ENCODE data around the gene TPRA1. TPM values are rescaled to one million over a fixed set of nuclear protein-coding genes. Genes with fewer than 3 reads are reported as not detected.

Gene TPRA1
- total RNA-seq, 2 experiments from 2014 or later = 7.5 to 7.8 TPM

DNA sequence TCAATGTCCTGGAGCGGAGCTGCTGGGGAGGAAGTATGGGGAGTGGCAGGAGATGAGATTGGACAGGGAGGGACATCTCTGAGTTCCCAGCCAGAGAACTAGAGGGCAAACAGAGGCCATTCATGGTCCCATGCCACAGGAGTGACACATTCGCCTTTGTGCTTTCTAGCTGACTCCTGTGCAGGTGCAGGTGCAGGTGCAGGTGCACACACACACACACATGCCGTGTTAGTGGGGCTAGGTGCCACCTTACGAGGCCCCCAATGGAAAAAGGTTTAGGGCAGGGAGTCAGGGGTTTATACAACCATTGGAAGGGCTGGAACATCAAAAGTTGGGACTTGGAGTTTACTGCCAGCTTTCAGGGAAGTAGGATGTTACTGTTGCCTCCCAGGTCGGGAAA lies 52.0 kb downstream of the TPRA1 start:
- ChIA-PET CTCF (no interaction called here), POLR2A (no interaction called here)
- ATAC-seq (ENCODE audit: poor library complexity) (no peak), DNase-seq (no peak)
- H3K27ac ChIP-seq (ENCODE audit: low read depth in 1 of 2, low read length in 2 of 2) = no peak overlapping the region
- no peaks in the 10 kb centered on the region for H3K9me3 Mint-ChIP-seq
- no peak overlapping the region for H3K4me3 ChIP-seq (ENCODE audit: low read length)
- no peaks in the 10 kb centered on the region for H3K4me1 ChIP-seq (ENCODE audit: insufficient read depth, low read length)
- no peaks in the 10 kb centered on the region for H3K27me3 Mint-ChIP-seq
- H3K4me3 Mint-ChIP-seq = no peak overlapping the region
- H3K4me1 Mint-ChIP-seq (ENCODE audit: low read depth) = peaks cover 5% of the 10 kb centered on the region
- H3K27me3 ChIP-seq (ENCODE audit: control insufficient read depth in 1 of 2, insufficient read depth in 2 of 2, low read length in 2 of 2) = peaks cover 0 to 3% of the 10 kb centered on the region in 2 experiments
- intact Hi-C loops (cut with DNase I, micrococcal nuclease) = no loop called here
- H3K9me3 ChIP-seq (ENCODE audit: control insufficient read depth in 1 of 2, insufficient read depth in 1 of 2, low read length in 2 of 2) = no peaks in the 10 kb centered on the region
- H3K36me3 ChIP-seq (ENCODE audit: insufficient read depth, low read length) = no peaks in the 10 kb centered on the region
- TF ChIP-seq, protein P1, sequence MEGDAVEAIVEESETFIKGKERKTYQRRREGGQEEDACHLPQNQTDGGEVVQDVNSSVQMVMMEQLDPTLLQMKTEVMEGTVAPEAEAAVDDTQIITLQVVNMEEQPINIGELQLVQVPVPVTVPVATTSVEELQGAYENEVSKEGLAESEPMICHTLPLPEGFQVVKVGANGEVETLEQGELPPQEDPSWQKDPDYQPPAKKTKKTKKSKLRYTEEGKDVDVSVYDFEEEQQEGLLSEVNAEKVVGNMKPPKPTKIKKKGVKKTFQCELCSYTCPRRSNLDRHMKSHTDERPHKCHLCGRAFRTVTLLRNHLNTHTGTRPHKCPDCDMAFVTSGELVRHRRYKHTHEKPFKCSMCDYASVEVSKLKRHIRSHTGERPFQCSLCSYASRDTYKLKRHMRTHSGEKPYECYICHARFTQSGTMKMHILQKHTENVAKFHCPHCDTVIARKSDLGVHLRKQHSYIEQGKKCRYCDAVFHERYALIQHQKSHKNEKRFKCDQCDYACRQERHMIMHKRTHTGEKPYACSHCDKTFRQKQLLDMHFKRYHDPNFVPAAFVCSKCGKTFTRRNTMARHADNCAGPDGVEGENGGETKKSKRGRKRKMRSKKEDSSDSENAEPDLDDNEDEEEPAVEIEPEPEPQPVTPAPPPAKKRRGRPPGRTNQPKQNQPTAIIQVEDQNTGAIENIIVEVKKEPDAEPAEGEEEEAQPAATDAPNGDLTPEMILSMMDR (IDR thresholded peaks at IDR 0.05) = no peak
- no peaks in the 10 kb centered on the region for H3K36me3 Mint-ChIP-seq (ENCODE audit: low read depth)
- no peak overlapping the region for H3K27ac Mint-ChIP-seq

DNA sequence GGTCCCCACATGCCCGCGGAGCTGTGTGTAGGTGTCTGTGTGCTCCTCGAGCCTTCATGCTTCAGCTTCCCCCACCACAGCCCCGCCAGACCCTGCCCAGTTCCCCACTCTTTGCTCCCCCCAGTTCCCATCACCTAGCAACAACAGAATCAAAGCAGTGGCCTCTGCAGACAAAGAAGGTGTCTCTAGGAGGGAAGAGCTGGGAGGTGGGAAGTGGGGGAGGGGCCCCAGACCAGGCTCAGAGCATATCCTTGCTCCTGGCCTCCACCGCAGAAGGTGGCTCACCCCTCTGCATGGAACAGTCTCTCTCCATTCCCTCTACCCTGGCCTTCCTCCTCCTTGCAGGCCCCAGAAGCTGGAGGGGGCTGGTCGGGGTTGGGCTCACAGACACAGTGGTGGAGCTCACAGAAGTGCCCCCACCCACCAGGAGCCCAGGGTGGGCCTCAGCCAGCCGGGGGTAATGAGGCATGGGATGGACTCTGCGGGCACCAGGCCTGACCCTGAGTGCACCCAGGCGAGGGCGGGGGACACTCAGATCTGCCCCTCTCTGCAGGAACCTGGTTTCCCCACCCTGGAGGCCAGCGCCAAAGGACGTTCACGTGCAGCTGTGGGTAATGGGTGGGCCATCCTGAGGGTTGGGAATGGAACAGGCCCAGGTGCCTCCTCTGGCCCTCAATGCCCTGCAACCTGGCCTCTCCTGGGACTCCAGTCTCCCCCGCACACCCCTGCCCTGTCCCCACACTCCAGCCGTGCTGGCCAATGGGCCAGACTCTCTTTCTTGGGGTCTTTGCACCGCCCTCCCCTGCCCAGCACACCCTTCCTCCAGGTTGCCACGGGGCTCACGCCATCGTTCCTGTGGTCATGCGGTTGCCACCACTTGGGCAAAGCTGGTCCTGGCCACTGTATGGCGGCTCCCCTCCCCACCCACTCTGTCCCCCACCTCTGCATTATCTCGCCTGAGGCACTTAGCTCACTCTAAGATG lies 53.4 kb downstream of the TPRA1 start:
- TF ChIP-seq, protein P1 (IDR thresholded peaks at IDR 0.05) = no peak
- ATAC-seq (ENCODE audit: poor library complexity) (no peak), DNase-seq (no peak)
- H3K4me3 Mint-ChIP-seq = no peak overlapping the region
- intact Hi-C loops (cut with DNase I, micrococcal nuclease) = no loop called here
- H3K27ac Mint-ChIP-seq = no peak overlapping the region
- no peak overlapping the region for H3K27ac ChIP-seq (ENCODE audit: low read depth in 1 of 2, low read length in 2 of 2)
- H3K4me3 ChIP-seq (ENCODE audit: low read length) = no peak overlapping the region
- ChIA-PET CTCF (no interaction called here), POLR2A (no interaction called here)
- H3K9me3 ChIP-seq (ENCODE audit: control insufficient read depth in 1 of 2, insufficient read depth in 1 of 2, low read length in 2 of 2) = no peaks in the 10 kb centered on the region
- no peaks in the 10 kb centered on the region for H3K9me3 Mint-ChIP-seq
- H3K4me1 Mint-ChIP-seq (ENCODE audit: low read depth) = peaks cover 5% of the 10 kb centered on the region
- peaks cover 0 to 3% of the 10 kb centered on the region in 2 experiments for H3K27me3 ChIP-seq (ENCODE audit: control insufficient read depth in 1 of 2, insufficient read depth in 2 of 2, low read length in 2 of 2)
- H3K36me3 Mint-ChIP-seq (ENCODE audit: low read depth) = no peaks in the 10 kb centered on the region
- no peaks in the 10 kb centered on the region for H3K36me3 ChIP-seq (ENCODE audit: insufficient read depth, low read length)
- H3K4me1 ChIP-seq (ENCODE audit: insufficient read depth, low read length) = no peaks in the 10 kb centered on the region
- H3K27me3 Mint-ChIP-seq = no peaks in the 10 kb centered on the region

DNA sequence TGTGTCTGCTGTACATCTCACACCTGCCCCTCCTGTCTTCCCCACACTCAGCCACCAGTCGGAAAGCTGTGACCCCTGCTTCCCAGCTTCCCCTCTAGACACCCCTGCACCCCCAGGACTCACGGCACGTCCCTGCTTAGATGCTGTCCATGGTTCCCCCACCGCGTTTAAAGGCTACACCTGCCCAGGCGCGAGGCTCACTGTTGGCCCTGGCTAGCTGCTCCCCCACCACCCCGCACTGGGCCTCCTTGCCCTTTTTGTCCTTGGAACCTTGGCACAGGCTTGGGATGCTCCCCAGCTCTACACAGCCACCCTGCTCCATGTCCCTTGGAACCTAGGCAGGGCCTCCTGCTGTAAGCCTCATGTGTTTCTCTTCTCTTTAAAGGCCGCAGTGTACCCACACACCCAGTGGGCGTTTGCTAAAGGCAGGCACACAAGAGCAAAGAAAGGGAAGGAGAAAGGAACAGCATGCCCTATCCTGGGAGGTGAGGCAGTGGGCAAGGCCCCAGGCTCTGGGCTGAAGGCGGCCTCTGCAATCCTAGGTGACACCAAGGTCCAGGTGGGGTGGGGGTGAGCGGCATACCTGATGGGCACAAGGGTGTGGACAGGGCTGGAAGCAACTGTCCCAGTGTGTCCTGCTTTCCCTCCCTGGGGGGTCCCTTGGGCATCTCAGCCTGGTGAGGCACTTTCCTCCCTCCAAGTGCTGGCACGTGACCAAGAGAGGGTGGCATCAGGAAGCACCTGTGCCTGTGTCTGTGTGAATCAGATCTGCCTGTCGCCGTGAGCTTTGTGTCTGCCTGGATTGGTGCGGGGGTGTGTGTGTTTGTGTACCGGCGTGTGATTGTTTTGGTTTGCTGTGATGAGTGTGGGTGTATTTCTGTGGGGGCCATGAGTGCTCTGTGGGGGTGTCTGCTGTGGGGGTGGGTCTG lies 54.4 kb downstream of the TPRA1 start:
- Mint-ChIP-seq H3K36me3 (ENCODE audit: low read depth) (no peaks in the 10 kb centered on the region), H3K27ac (no peak overlapping the region), H3K27me3 (no peaks in the 10 kb centered on the region), H3K9me3 (no peaks in the 10 kb centered on the region), H3K4me3 (no peak overlapping the region), H3K4me1 (ENCODE audit: low read depth) (peaks cover 5% of the 10 kb centered on the region)
- ATAC-seq (ENCODE audit: poor library complexity) = no peak
- Histone ChIP-seq H3K4me1 (ENCODE audit: insufficient read depth, low read length) (no peaks in the 10 kb centered on the region), H3K27ac (ENCODE audit: low read depth in 1 of 2, low read length in 2 of 2) (no peak overlapping the region), H3K36me3 (ENCODE audit: insufficient read depth, low read length) (no peaks in the 10 kb centered on the region), H3K27me3 (ENCODE audit: control insufficient read depth in 1 of 2, insufficient read depth in 2 of 2, low read length in 2 of 2) (peaks cover 0 to 3% of the 10 kb centered on the region in 2 experiments), H3K9me3 (ENCODE audit: control insufficient read depth in 1 of 2, insufficient read depth in 1 of 2, low read length in 2 of 2) (no peaks in the 10 kb centered on the region), H3K4me3 (ENCODE audit: low read length) (no peak overlapping the region)
- ChIA-PET POLR2A (no interaction called here), CTCF (no interaction called here)
- intact Hi-C loops (cut with DNase I, micrococcal nuclease) = no loop called here
- DNase-seq = no peak
- TF ChIP-seq, protein P1 (IDR thresholded peaks at IDR 0.05) = no peak

Data from CD4-positive, alpha-beta T cell (primary cell).